ENCODE results near the gene GNG4. TPM values are rescaled to one million over a fixed set of nuclear protein-coding genes. Genes with fewer than 3 reads are reported as not detected.

GNG4 gene
- total and polyA plus RNA-seq, 12 donors, result 0.22 to 25.8 (median 3.8) TPM; not detected in 2

- no peaks in the 10 kb centered on the region for H3K4me1 ChIP-seq (replicated peaks in 1 of 2)
- TF ChIP-seq CTCF (IDR thresholded peaks at IDR 0.05) (no peak), POLR2A (IDR thresholded peaks at IDR 0.05) (no peak)
- WGBS, 4 donors, result 84 to 93% (median 91%) methylated on average over 7 to 9 of the region's 9 CpGs
- no peaks in the 10 kb centered on the region for H3K36me3 ChIP-seq (replicated peaks in 1 of 2)
- no peaks in the 10 kb centered on the region for H3K9me3 ChIP-seq (replicated peaks in 1 of 3)
- H3K27me3 ChIP-seq, result no peaks in the 10 kb centered on the region
- DNase-seq, result no peak
- intact Hi-C loops (cut with DNase I), result no loop called here
- no peak overlapping the region for H3K4me3 ChIP-seq
- H3K27ac ChIP-seq, result no peak overlapping the region
These were observed 61.4 kb downstream of the GNG4 start for GRCh38 chr1:235588156-235588555.

- Histone ChIP-seq H3K4me3 (no peak overlapping the region), H3K36me3 (replicated peaks in 1 of 2) (no peaks in the 10 kb centered on the region), H3K4me1 (replicated peaks in 1 of 2) (no peaks in the 10 kb centered on the region), H3K27ac (no peak overlapping the region), H3K9me3 (replicated peaks in 1 of 3) (no peaks in the 10 kb centered on the region), H3K27me3 (no peaks in the 10 kb centered on the region)
- 78 to 96% (median 86%) methylated on average over 2 of the region's 2 CpGs for WGBS, 4 donors
- DNase-seq, result no peak
- intact Hi-C loops (cut with DNase I), result no loop called here
- TF ChIP-seq POLR2A (IDR thresholded peaks at IDR 0.05) (no peak), CTCF (IDR thresholded peaks at IDR 0.05) (no peak)
These were observed 62.6 kb downstream of the GNG4 start for GRCh38 chr1:235586992-235587391.

GRCh38 chr1:235586413-235586812 is 63.2 kb downstream of the GNG4 start:
- H3K4me1 ChIP-seq (replicated peaks in 1 of 2), result no peaks in the 10 kb centered on the region
- intact Hi-C loops (cut with DNase I), result no loop called here
- 76 to 90% (median 84%) methylated on average over 5 of the region's 5 CpGs for WGBS, 4 donors
- H3K4me3 ChIP-seq, result no peak overlapping the region
- H3K27ac ChIP-seq, result no peak overlapping the region
- no peaks in the 10 kb centered on the region for H3K9me3 ChIP-seq (replicated peaks in 1 of 3)
- no peaks in the 10 kb centered on the region for H3K27me3 ChIP-seq
- TF ChIP-seq POLR2A (IDR thresholded peaks at IDR 0.05), result no peak
- no peak for TF ChIP-seq CTCF (IDR thresholded peaks at IDR 0.05)
- no peaks in the 10 kb centered on the region for H3K36me3 ChIP-seq (replicated peaks in 1 of 2)
- no peak for DNase-seq

- Histone ChIP-seq H3K4me1 (replicated peaks in 1 of 2) (no peaks in the 10 kb centered on the region), H3K4me3 (no peak overlapping the region), H3K9me3 (replicated peaks in 1 of 3) (no peaks in the 10 kb centered on the region), H3K27me3 (no peaks in the 10 kb centered on the region), H3K36me3 (replicated peaks in 1 of 2) (no peaks in the 10 kb centered on the region), H3K27ac (no peak overlapping the region)
- intact Hi-C loops (cut with DNase I), result no loop called here
- DNase-seq, result no peak
- 66 to 72% (median 68%) methylated on average over 2 of the region's 2 CpGs for WGBS, 4 donors
- TF ChIP-seq POLR2A (IDR thresholded peaks at IDR 0.05) (no peak), CTCF (IDR thresholded peaks at IDR 0.05) (no peak)
These were observed 64.6 kb downstream of the GNG4 start for GRCh38 chr1:235584973-235585372.

All from adrenal gland (tissue), 12 donors.